ENCODE results near the gene KRTAP10-2.
"Not testable (repeated sequence)": the region's sequence is repeated elsewhere in the genome, so short reads cannot be mapped to it uniquely, and the experiment has no call there.

Gene KRTAP10-2

GRCh38 chr21:44575307-44576024 is 24.2 kb upstream of the KRTAP10-2 start:
- DNase-seq, result no peak
- no peak for TF ChIP-seq GATA1 (IDR thresholded peaks at IDR 0.05; ENCODE audit: low read depth, low read length)
- no peak for TF ChIP-seq POLR2A (IDR thresholded peaks at IDR 0.05; ENCODE audit: low read length)

GRCh38 chr21:44574457-44575306 is 23.4 kb upstream of the KRTAP10-2 start:
- no peak for TF ChIP-seq GATA1 (IDR thresholded peaks at IDR 0.05; ENCODE audit: low read depth, low read length)
- TF ChIP-seq POLR2A (IDR thresholded peaks at IDR 0.05; ENCODE audit: low read length), result no peak
- no peak for DNase-seq

GRCh38 chr21:44573630-44574456 is 22.5 kb upstream of the KRTAP10-2 start, which contains the start of gene KRTAP10-4:
KRTAP10-4 (plus strand) TSS chr21:44573729; CDS start chr21:44573759, 30 bp downstream.
- not testable (repeated sequence) for DNase-seq

GRCh38 chr21:44572959-44573583 is 21.8 kb upstream of the KRTAP10-2 start:
- DNase-seq, result no peak
- TF ChIP-seq GATA1 (IDR thresholded peaks at IDR 0.05; ENCODE audit: low read depth, low read length), result no peak

GRCh38 chr21:44571844-44572782 is 20.8 kb upstream of the KRTAP10-2 start:
- TF ChIP-seq POLR2A (IDR thresholded peaks at IDR 0.05; ENCODE audit: low read length), result no peak
- TF ChIP-seq GATA1 (IDR thresholded peaks at IDR 0.05; ENCODE audit: low read depth, low read length), result no peak
- DNase-seq, result no peak

GRCh38 chr21:44571296-44571695 is 20.0 kb upstream of the KRTAP10-2 start:
- no peak for DNase-seq
- no peak for TF ChIP-seq GATA1 (IDR thresholded peaks at IDR 0.05; ENCODE audit: low read depth, low read length)

GRCh38 chr21:44569861-44570517 is 18.7 kb upstream of the KRTAP10-2 start:
- no peak for DNase-seq
- TF ChIP-seq POLR2A (IDR thresholded peaks at IDR 0.05; ENCODE audit: low read length) (no peak), GATA1 (IDR thresholded peaks at IDR 0.05; ENCODE audit: low read depth, low read length) (no peak)

- DNase-seq, result no peak
- TF ChIP-seq GATA1 (IDR thresholded peaks at IDR 0.05; ENCODE audit: low read depth, low read length) (no peak), POLR2A (IDR thresholded peaks at IDR 0.05; ENCODE audit: low read length) (no peak)
Measured at GRCh38 chr21:44568667-44569556, 17.6 kb upstream of the KRTAP10-2 start.

- TF ChIP-seq GATA1 (IDR thresholded peaks at IDR 0.05; ENCODE audit: low read depth, low read length) (no peak), POLR2A (IDR thresholded peaks at IDR 0.05; ENCODE audit: low read length) (no peak)
- DNase-seq, result no peak
Measured at GRCh38 chr21:44568261-44568660, 17.0 kb upstream of the KRTAP10-2 start.

- no peak for DNase-seq
- TF ChIP-seq POLR2A (IDR thresholded peaks at IDR 0.05; ENCODE audit: low read length) (no peak), GATA1 (IDR thresholded peaks at IDR 0.05; ENCODE audit: low read depth, low read length) (no peak)
Measured at GRCh38 chr21:44567481-44568171, 16.3 kb upstream of the KRTAP10-2 start.

GRCh38 chr21:44566403-44566802 is 15.1 kb upstream of the KRTAP10-2 start:
- TF ChIP-seq GATA1 (IDR thresholded peaks at IDR 0.05; ENCODE audit: low read depth, low read length) (no peak), POLR2A (IDR thresholded peaks at IDR 0.05; ENCODE audit: low read length) (no peak)
- no peak for DNase-seq

Measured in erythroblast (primary cell).